ENCODE data around the gene NUBP2. TPM values are rescaled to one million over a fixed set of nuclear protein-coding genes. Genes with fewer than 3 reads are reported as not detected.
A peak's percentile ranks its signal among the peaks of the same experiment; 100 is the strongest.

Gene NUBP2
- total RNA-seq, 2 donors from 2014 or later = 29.4 to 34.4 TPM

DNA sequence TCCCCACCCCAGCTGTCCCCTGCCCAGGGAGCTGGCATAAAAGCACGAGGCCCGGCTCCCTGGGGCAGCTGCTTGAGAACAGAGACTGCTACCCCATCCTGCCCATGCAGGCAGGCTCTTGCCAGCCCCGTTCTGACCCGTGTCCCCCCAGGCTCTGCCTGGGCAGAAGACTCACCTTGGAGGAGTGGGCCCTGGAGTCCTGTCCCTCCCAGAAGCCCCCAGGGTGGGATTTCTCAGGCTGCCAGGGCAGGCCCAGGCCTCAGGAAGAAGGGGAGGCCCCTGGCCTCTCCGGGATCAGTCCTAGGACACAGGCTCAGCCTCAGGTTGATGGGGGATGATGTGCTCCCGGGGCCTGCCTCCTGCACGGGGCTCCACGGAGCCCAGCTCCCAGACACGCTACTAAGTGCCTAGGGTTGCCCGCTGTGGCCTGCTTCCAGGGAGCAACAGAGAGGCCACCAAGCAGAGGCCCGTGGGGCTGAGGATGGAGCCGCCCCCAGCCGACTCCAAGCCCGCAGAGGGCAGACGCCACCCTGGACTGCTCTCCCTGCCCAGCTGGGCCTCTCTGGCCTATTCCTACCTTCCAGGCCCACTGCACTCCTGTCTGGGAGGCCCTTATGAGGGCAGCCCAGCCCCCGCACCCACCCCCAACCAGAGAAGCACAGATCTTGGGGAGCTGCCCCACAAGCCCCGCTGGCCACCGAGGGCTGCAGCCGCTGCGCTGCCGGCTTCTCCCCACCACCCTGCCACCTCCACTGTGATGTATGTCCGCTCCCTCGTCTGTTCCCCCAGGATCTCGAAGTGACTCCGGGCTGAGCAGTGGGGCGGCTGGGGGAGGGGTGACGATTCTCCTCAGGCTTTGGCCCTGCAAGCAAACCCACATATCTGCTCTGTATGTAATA lies 13.1 kb upstream of the NUBP2 start:
- peak in 1 of 2 donors; percentile 41 for DNase-seq
- ATAC-seq = no peak
- intact Hi-C loops (cut with DNase I, micrococcal nuclease) = no loop called here

DNA sequence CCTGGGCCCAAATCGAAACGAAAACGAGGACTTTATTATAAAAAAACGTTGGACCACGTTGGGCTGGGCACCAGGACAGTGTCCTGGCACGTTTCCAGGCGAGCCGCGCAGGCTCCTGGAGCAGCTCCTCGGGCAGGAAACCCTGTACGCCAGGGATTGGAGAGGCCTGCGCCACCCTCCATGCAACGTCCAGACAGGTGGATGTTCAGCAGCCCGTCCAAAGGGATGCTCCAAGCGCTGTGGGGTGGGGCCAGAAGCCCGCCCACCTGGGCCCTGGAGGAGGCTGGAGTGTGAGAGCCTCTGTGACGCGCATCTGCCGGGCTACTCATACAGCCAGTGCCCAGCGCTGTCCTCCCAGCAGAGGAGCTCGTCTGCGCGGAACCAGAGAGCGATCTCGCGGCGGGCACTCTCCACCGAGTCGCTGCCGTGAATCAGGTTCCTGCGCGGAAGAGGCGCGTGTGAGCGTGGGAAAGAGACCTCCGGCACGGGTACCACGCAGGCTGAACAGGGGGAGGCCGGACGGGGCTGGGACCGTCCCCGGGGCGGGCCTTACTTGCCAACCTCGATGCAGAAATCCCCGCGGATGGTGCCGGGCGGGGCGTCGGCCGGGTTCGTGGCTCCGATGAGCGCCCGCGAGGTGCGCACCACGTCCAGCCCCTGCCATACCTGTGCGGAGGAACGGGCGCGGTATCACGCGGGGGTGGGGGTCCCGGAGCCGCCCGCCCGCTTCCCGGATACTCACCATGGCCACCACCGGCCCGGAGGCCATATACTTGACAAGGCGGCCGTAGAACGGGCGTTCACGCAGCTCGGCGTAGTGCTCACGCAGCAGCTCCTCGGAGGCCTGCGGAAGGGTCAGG lies 12.2 kb upstream of the NUBP2 start:
- ATAC-seq (peak; percentile 34), DNase-seq (peak; percentile 84 to 85)
- intact Hi-C loops (cut with DNase I, micrococcal nuclease) = no loop called here

DNA sequence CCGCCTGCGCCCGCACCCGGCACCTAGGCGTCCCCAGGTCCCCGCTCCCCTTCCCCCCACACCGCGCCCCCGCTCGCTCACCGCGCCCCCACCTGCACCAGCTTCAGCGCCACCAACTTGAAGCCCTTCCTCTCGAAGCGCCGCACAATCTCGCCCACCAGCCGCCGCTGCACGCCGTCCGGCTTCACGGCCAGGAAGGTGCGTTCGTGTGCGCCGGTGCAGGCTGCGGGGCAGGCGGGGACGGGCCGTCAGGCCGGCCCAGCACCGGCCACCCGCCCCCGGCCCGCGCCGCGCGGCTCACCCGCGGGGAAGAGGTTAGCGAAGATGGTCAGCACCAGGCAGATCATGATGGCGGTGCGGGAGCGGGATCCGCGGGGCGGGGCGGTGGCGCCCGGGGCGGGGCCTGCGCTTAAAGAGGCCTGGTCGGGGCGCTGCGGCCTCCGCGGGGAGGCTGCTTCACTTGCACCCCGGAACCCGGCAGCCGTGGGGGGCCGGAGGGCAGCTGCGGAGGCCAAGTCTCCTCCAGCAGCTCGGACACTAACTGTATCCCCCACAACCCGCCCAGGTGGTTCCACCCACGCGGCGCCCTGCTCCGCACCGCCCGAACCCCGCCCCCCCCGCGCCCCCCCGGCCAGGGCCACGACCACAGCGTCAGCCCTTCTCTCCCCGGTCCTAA lies 11.4 kb upstream of the NUBP2 start, which contains the start of gene NME3:
NME3 (minus strand) TSS at position 356 of the 676 bp plus-strand sequence; CDS start at position 347, 9 bp downstream.
- peak; percentile 47 for ATAC-seq
- peak; percentile 72 to 89 for DNase-seq
- intact Hi-C loops (cut with DNase I, micrococcal nuclease) = no loop called here

DNA sequence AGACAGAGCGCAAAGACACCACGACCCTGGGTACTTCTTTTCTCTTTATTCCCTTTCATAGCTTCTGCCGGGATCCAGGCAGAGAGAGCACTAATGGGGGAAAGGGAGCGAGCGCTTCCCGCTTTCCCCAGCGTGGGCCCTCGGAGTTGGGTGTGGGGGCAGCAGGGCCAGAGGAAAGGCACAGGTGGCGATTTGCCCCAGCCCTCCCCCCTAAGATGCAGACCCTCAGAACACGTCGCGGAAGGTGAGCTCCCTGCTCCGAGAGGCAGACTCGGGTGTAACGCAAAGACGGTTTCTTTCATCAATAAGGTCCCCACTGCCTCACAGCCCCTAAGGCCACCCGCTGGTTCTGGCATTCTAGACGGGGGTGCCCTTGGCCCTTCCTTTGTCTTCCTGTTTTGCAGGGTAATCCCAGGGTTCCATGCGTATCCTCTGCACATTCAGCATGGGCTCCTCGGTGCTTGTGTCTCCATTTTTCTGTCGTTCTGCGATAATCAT lies 10.8 kb upstream of the NUBP2 start:
- DNase-seq = no peak
- no peak for ATAC-seq
- intact Hi-C loops (cut with DNase I, micrococcal nuclease) = no loop called here

DNA sequence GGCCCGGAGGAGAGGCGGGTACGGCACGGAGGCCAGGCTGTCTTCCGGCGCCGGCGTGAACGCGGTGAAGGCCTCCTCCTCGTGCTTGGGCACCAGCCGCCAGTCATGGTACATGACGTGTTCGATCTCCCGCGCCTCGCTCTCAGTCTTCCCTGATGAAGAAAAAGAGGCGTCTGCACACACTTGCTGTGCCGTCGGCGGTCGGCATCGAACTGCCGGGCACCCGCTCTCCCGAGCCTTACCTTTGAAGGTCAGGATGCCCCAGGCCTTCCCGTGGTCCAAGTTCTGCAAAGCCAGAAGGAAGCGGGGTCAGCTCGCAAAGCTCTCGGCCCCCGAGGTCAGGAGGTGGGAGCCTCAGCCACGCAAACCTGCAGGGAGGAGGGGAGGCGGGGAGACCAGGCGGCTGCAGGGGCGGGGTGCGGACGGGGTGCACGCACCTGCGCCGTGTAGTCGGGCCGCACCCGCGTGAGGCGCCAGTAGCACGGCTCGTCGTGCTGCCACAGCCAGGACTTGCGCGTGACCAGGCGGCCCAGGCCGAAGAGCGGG lies 10.3 kb upstream of the NUBP2 start, which contains the start of gene EME2:
EME2 (plus strand) TSS at position 449 of the 546 bp plus-strand sequence. CDS start 418 bp downstream, outside the sequence.
- ATAC-seq (peak; percentile 36), DNase-seq (peak; percentile 55 to 67)
- intact Hi-C loops (cut with DNase I, micrococcal nuclease) = no loop called here

DNA sequence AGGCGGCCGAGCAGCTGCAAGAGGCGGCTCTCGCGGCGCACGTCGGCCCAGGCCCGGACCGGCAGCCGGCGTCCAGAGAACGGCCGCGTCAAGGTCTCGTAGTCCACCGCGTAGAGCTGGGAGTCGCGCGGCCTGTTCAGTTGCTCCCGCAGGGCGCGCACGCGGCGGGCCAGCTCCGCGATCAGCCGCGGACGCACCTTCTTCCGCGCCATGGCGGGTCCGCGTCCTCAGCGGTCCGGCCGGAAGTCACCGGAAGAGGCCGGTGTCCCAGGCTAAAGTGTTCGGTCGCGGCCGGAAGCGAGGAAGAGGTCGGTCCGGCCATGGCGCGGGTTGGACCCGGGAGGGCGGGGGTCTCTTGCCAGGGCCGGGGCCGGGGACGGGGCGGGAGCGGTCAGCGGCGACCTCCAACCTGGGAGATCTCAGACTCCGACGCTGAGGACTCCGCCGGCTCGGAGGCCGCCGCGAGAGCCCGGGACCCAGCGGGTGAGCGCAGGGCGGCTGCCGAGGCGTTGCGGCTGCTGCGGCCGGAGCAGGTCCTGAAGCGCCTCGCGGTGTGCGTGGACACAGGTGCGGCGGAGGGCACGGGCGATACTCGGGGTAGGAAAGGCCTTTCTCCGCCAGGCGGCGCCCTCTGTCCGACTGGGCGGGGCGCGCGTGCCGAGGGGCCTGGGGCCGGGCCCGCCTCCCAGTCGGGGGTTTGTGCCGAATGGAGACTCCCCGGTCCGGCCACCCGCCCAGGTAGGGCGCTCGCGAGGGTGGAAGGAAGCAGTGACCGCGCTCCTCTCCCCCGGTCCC lies 9.7 kb upstream of the NUBP2 start, which contains the start of gene MRPS34:
MRPS34 (minus strand) TSS at position 227 of the 795 bp plus-strand sequence; CDS start at position 212, 15 bp downstream.
- ATAC-seq (peak; percentile 66), DNase-seq (peak; percentile 78 to 88)
- intact Hi-C loops (cut with DNase I, micrococcal nuclease) = no loop called here

DNA sequence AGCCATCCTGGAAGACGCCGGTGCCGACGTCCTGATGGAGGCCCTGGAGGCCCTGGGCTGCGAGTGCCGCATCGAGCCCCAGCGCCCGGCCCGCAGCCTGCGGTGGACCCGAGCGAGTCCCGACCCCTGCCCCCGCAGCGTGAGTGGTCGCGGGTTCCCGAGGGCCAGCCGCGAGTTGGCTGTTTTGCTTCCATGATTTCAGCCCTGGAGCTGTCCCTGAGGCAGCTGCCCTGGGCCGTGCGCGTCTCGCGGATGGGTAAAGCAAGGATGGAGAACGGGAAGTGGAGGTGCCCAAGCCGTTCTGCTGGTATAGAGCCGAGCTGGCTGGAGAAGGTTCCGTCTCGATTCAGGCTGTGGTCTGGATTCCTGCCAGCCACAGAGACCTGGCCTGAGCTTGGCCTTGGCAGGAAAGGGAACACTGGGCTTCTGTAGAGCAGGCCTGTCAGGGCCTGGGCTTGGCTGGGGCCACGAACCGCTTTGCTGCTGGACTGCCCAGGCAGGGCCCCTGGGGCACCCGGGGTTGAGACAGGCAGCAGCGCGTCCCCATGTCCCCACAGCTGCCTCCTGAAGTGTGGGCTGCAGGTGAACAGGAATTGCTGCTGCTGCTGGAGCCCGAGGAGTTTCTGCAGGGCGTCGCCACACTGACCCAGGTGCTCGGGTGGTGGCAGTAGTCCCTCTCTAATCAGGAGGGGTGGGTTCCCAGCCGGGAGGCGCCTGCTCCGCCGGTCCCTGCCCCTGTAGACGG lies 8.9 kb upstream of the NUBP2 start:
- ATAC-seq = no peak
- intact Hi-C loops (cut with DNase I, micrococcal nuclease) = no loop called here

DNA sequence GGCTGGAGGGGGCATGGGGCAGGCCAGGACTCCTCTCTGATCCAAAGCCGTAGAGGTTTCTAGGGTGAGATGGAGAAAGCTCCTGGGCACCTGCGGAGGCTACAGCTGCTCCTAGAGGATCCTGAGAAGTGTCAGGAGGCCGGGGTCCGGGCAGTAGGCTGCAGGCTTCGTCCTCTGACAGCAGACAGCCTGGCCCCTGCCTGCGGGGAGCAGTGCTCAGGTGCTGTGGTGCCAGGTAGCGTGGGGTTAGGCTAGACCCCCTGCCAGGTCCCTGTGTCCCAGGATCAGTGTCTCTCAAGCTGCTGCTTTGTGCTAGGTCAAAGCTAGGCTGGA lies 8.3 kb upstream of the NUBP2 start:
- intact Hi-C loops (cut with DNase I, micrococcal nuclease) = no loop called here
- ATAC-seq = no peak

More for the DNA sequence above, 8.9 kb upstream of the NUBP2 start:
- peak in 1 of 2 donors; percentile 47 for DNase-seq

DNA sequence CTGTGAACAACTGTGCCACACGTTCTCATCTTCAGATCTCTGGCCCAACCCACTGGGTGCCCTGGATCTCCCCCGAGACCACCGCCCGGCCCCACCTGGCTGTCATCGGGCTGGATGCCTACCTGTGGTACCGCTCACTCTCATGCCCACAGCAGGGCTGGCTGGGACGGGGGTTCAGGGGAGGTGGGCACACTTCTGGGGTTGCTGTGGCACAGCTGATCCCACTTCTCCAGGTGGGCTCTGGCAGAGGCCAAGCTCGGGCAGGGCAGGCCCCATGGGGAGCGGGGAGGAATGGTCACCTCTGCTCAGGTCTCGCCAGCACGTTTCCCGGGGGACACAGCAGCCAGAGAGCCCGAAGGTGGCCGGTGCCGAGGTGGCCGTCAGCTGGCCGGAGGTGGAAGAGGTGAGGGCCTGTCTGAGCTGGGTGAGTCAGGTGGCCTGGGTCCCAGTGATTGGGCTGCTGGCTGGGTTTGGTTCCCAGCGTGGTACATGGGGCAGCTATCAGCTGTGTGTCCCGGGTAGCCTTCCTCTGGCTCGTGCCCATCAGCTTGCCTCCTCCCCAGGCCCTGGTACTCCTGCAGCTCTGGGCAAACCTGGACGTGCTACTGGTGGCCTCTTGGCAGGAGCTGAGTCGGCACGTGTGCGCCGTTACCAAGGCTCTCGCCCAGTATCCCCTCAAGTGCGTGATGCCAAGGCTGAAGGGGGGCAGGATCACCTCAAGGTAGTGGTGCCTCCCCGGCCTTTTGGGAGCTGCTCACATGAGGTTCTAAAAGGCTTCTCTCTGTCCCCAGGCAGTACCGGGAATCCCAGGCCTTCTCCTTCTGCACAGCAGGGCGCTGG lies 7.5 kb upstream of the NUBP2 start:
- intact Hi-C loops (cut with DNase I, micrococcal nuclease) = no loop called here
- DNase-seq = no peak
- ATAC-seq = no peak

More for the DNA sequence above, 8.3 kb upstream of the NUBP2 start:
- no peak for DNase-seq

DNA sequence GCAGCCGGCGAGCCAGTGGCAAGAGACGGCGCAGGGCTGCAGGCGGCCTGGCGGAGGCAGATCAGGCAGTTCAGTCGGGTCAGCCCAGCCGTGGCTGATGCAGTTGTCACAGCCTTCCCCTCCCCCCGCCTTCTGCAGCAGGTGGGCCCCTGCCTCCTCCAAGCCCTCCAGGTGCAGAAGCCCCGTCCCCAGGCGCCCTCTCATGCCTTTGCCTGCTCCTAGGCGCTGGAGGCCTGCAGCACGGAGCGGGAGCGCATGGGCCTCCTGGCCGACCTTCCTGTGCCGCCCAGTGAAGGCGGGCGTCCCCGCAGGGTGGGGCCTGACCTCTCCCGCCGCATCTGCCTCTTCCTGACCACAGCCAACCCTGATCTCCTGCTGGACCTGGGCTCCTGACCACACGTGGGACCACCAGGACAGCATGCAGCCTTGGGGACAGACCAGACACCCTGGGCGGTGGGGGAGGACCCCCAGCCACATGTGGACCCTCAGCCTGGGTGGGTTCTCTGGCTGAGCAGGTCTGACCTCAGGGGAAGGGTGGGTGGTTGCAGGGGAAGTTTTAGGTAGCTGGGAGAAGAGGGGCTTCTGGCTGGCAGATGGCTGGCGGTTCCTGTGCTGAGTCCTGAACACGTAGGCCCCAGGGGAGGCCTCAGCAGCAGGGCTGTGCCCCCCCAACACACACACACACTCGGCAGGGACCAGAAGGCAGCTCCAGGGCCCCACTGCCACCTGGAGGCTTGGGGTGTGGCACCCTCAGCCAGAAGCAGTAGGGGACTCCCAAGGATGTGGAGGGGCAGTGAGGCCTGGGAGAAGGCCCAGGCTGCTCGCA lies 6.7 kb upstream of the NUBP2 start:
- no peak for ATAC-seq
- intact Hi-C loops (cut with DNase I, micrococcal nuclease) = no loop called here

DNA sequence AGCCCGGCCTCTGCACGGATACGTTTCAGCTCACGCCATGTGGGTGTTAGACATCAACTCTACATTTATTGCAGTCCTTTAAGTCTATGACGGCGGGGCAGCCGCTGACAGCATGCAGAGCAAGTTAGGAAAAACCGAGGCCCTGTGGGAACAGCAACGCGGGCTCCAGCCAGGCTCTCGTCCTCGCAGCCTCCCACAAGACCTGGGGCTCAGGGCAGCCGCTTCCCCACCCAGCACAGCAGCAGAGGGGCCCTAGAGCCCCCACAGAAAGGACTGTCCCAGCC lies 6.1 kb upstream of the NUBP2 start:
- intact Hi-C loops (cut with DNase I, micrococcal nuclease) = no loop called here
- ATAC-seq (no peak), DNase-seq (no peak)

More for the DNA sequence above, 6.7 kb upstream of the NUBP2 start:
- DNase-seq = no peak

DNA sequence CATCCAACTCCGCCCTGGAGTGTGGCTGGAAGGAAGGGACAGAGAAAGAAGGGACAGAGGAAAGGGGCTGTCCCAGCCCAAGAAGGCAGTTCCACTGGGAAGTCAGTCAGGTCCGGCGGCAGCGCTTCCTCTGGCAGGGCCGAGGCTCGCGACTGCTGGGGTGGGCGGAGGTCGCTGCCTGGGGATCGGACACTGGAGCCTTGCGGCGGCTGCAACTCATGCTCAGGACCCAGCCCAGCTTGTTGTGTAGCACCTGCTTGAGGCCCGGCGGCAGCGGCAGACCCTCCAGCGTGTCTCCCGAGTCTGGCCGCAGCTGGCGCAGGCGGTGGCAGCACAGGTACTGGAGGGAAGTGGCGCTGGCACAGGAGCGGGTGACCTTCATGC lies 5.8 kb upstream of the NUBP2 start:
- ATAC-seq (no peak), DNase-seq (no peak)
- intact Hi-C loops (cut with DNase I, micrococcal nuclease) = no loop called here

DNA sequence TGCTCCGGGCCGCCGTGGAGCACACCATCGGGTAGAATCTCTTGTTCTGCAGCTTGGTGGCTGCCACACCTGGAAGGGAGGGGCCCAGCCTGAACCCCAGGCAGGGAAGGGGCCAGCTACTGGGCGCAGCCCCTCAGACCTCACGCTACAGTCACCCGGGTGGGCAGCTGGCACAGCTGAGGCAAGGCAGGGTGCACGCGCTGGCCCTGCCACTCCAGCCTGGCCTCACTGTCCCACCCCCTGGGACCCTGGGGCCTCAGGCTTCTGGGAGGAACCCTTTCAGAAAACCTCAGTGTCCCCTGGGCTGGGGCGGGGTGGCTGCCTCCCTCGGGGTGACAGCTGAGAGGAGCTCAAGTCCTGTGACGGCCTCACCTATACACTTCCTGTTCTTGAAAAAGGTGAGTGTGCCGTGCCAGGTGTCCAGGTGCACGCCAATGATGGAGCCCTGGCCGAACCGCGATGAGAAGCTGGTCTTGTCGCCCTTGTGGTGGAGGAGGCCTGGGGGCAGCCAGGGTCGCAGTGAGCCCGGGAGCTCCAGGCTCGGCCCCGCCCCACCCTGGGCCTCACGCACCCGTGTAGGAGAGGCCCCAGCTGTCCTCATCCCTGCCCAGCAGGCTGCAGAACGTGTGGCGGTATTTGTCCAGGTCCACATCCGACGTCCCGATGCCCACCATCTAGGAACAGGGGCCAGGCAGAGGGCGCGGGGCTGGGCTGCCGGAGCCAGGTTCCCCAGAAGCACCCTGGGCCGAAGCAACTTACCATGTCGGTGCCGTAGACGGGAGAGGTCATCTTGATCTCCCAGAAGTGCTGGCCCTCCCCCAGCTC lies 5.2 kb upstream of the NUBP2 start:
- ATAC-seq (no peak), DNase-seq (peak; percentile 4 to 16)
- intact Hi-C loops (cut with DNase I, micrococcal nuclease) = no loop called here

DNA sequence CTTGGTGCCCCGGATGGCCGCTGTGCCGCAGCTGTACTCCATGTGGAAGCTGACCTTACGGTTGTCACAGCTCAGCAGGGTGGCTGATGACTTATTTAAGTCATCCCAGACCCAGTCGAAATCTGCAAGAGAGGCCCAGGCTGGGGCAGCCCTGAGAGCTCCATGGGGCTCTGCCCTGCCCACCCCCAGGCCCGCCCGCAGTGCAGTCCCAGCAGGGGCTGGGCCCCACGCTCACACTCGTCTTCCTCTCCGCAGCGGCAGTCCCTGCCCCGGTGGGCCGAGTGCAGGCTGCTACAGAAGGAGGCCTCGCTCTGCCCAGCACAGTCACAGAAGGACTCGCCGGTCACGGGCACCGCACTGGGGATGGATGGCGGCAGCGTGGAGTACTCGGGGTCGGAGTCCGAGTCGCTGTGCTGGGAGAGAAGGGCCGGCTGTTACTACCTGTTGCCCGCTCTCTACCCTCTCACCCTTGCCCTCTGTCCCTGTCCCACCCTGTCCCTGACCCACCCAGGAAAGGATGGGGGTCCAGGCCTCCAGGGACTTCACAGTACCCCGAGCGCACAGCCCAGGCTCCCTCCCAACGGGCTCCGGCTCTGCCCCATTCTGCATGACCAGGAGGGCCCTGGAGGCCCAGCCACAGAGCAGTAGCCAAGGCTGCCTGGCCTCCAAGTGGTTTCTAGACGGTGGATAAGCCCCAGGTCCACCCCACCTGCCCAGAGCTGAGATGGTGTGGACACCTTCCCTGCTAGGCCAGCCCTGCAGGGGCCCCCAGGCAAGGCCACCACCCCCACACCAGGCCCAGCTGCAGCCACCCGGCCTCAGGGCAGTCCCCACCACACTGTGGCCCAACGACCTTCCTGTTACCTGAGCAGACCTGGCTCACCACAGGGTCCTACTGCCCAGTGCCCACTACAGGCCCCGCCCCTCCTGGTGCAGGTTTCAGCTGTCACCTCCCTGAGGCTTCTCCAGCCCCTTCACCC lies 4.3 kb upstream of the NUBP2 start:
- intact Hi-C loops (cut with DNase I, micrococcal nuclease) = no loop called here
- DNase-seq (peak; percentile 7 to 22), ATAC-seq (no peak)
